ENCODE measurements around the gene HP1BP3.
A peak's percentile ranks its signal among the peaks of the same experiment; 100 is the strongest.

HP1BP3 gene

GRCh38 chr1:20710469-20711284 lies 76.4 kb downstream of the HP1BP3 start:
- no peak for DNase-seq

- no peak for DNase-seq
These were observed 77.2 kb downstream of the HP1BP3 start for GRCh38 chr1:20709868-20710267.

DNA sequence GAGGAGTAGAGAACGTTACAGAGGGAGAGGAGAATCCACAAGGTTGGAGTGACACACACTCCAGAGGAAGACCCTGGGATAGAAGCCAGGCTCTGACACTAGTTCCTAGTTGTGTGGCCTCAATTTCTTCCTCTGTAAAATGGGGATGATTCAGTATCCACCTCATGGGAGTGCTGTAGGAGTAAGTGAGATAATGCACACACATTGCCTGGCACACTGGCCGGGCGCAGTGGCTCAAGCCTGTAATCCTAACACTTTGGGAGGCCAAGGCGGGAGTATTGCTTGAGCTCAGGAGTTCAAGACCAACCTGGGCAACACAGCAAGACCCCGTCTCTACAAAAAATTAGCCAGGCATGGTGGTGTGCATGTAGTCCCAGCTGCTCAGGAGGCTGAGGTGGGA lies 78.2 kb downstream of the HP1BP3 start:
- no peak for DNase-seq

DNA sequence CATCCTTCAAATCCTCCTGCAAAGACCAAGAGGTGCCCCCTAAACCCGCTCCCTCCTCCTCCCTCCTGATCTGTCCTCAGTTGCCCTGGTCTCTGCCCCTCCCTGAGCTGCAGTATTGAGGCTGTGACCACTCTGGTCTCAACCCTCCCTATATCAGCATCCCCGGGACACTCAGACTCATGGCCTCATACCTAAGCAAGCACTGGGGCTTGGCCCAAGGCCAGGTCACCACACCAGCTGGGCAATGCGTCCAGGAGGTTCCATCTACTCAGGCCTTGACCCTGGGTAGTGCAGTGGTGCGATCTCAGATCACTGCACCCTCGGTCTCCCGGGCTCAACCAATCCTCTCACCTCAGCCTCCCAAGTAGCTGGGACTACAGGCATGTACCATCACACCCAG lies 79.0 kb downstream of the HP1BP3 start:
- no peak for DNase-seq

DNA sequence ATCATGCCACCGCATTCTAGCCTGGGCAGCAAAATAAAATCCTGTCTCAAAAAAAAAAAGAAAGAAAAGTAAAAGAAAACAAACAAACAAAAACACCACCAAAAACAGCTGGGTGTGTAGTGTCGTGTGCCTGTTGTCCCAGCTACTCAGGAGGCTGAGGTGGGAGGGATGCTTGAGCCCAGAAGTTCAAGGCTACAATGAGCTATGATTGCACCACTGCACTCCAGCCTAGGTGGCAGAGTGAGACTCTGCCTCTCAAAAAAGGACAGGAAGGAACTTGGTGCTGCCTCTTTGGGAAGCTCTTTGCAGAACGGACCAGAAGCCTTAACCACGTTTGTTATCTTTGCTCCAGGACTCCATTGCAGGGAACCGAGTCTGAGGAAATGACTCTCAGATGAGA lies 80.3 kb downstream of the HP1BP3 start:
- DNase-seq, result no peak

- no peak for DNase-seq
These were observed 81.8 kb downstream of the HP1BP3 start for GRCh38 chr1:20705203-20705755.

DNA sequence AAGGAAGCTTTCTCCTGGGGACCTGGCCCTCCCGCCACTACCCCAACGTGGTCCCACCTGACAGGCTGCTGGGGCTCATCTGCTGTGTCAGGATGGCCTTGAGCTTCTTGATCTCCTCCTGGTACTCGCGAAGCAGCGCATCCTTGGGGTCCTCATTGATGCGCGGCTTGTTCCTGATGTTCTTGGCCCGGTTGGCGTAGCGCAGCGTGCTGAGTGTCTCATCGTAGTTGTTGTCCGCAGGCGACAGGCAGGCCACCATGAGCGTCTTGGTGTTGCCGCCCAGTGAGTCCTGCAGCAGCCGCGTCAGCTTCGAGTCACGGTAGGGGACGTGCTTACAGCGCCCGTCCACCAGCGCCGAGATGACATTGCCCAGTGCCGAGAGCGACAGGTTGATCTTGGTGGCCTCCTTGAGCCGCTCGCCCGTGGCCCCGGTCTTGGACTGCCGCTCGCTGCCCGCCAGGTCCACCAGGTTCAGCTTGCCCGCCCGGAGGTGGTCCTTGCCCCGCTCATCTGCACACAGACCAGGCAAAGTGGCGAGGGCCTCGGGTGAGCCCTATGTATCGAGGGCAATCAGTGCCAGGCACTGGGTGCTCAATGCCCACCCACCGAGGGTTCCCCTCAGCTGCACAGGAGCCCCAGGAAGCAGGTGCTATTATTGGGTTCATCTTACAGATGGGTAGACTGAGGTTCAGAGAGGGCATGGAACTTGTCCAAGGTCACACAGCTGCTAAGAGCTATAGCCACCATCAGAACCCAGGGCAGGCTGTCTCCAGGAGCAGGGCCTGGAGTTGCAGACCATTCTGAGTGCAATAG lies 82.5 kb downstream of the HP1BP3 start:
- DNase-seq, result no peak

GRCh38 chr1:20703124-20703756 lies 83.9 kb downstream of the HP1BP3 start:
- DNase-seq, result no peak

DNA sequence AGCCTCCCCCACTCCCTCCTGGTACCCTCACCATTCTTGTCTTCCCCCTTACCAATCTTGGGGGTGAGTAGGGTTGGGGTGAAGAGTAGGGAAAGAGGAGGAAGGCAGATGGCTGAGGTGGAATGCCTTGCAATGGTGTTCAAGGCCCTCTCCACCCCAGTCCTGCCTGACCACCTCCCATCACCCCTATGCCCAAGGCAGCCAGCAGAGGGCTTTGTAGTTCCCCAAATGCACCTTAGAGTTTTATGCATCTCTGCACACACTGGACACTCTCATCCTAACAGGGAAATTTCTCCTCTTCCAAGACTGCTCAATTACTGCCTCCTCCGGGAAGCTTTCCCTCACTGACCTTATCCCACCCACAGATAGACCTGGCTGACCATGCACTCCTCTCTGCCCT lies 84.7 kb downstream of the HP1BP3 start:
- DNase-seq, result no peak

DNA sequence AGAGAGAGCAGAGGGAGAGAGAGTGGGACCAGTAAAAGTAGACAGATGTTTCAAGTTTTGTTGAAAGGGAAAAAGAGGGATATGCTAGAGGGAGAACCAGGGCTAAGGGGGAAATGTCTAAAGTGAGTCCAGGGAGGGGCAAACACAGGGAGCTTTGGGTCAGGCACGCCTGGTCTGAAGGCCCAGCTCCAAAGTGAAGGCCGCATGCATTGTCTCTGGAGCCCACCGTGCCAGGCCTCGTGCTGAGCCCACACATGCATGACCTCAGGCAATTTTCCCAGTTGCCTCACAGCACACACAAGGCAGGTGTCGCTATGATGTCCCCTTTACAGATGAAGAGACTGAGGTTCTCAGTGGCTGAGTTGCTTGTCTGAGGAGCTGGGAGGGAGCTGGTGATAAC lies 85.3 kb downstream of the HP1BP3 start:
- DNase-seq, result no peak

- no peak for DNase-seq
These were observed 85.7 kb downstream of the HP1BP3 start for GRCh38 chr1:20701446-20701845.

DNA sequence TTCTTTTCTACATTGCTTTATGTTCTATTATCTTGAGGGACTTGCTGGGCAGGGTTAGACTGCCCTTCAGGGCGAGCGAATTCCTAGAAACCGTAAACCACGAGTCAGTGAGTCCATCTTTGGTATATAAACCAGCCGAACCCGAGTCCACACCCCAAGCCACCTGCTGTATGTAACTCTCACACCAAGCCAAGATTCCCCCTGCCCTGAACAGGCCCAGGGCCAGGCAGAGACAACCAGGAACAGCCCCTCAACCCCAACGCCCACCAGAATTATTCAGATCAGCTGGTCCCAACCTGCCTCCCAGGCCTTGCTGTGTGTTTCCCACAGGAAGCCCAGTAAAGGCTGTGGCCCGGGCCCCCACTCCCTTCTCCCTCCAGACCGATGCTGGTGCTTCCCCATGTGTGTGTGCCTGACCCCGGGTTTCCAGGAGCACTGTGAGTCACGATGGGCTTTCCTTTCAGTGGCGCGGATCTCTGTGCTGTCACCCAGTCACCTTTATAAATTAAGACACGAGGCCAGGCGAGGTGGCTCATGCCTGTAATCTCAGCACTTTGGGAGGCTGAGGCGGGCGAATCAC lies 86.4 kb downstream of the HP1BP3 start:
- DNase-seq, result no peak

GRCh38 chr1:20699558-20699957 lies 87.5 kb downstream of the HP1BP3 start:
- DNase-seq, result no peak

DNA sequence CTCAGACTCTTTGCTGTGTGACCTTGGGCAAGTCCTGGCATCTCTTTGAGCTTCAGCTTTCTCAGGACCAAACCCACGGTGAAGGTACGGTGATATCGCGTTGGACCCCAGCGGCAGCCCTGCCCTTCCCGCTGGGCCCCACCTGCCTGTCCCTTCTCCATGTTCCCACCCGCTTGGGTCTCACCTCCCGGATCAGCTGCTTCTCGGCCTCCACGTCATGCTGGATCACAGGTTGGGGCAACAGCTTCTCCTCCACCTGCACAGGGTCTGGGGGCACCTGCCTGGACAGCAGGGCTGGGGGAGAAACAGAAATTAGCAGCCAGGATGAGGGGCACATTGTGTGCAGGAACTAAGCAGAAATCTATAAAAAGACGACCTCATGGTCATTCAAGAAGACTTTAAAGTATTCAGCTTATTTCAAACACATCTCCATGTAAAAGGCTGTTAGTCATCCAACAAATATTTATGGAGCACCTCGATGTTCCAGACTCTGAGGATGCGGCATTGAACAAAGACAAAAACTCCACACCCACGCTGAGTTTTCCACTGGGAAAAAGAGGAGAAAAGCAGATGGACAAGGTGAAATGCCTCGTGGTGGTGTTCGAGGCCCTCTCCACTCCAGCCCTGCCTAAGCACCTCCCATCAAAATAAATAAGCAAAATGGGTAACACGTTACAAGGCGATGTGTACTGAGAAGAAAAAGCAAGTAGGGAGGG lies 88.8 kb downstream of the HP1BP3 start:
- no peak for DNase-seq

DNA sequence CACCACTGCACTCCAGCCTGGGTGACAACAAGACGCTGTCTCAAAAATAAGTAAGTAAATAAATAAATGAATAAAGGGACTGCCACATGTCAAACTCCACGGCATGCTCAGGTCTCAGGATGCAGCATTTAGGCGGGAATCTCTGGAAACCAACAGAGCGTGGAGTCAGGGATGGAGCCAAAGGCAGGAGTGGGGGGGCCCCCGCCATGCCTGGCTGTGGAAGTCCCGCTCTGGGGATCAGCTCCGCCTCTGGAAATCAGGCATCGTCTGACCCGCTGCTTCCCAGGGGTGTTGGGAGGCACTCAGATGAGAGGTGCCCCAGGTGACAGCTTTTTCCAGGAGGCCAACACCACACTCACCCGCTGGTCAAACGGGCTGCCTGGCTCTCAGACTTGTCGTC lies 89.5 kb downstream of the HP1BP3 start:
- DNase-seq, result no peak

GRCh38 chr1:20696397-20697333 lies 90.4 kb downstream of the HP1BP3 start:
- DNase-seq, result peak; percentile 76

DNA sequence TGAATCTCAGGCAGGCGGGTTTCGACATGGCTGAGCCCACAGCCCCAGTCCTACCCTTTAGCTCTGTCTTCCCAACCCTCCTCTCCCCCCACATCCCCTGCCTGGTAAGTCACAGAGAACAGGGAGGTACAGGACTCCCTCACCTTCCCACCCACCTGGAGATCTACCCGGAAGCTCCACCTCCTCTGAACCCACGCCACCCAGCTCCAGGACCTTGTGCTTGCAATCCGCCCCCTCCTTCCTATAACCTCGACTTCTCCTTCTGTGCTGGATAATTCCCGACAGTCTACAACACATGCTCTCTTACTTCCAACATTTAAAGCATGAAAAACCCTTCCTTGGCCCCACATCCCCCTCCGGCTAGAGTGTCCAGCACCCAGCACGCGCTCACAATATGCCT lies 91.6 kb downstream of the HP1BP3 start:
- DNase-seq, result no peak

DNA sequence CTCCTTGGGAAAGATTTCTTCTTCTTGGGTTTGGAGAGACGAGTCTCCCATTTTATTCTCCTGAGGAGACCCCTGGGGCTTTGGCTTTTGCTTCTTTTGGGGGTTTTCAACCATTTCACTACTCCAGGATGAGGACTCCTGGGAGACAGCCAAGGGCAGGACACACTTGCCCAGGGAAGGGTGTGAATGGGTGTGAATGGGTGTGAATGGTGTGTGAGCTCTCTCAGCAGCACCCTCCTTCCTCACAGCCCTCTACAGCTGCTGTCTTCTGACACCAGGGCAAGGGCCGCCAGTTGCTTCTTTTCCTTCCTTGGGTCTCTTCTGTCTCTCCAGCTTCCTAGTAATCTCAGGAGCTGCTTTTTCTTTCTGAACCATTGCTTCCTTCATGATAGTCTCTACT lies 93.5 kb downstream of the HP1BP3 start:
- no peak for DNase-seq

All from activated T-cell treated with anti-CD3 and anti-CD28 coated beads, Interleukin-2, amount 50 U/mL, for 1 hour (primary cell).